HUDEP-2 (cell line): ENCODE measurements around the gene KARS1.

Source experiments
- DNase-seq, 76 experiments: peaks; one replicate each; lab custom pipeline; 2025; ENCODE audit not compliant: unreplicated experiment in 76 of 76; lab: John Stamatoyannopoulos, UW

Gene KARS1

DNA sequence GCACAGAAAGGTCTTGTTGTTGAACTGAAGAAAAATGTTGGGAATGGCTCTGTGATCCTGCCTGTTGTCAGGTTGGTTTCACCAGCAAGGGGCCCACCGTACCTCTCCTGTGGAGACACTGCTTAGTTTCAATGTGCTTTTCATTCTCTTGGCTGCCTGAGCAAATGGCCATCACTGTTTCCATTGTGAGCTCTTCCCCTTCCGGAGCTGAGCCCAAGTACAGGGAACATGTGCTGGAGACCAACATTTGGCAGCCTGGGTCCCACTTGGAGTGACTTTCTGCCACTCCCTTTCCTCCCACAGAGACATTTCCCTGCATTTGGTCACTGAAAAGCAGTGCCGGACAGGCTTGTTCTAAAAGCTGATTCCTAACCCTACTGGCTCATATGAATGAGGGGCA is 58.2 kb downstream of the KARS1 start:
- no peak for DNase-seq

DNA sequence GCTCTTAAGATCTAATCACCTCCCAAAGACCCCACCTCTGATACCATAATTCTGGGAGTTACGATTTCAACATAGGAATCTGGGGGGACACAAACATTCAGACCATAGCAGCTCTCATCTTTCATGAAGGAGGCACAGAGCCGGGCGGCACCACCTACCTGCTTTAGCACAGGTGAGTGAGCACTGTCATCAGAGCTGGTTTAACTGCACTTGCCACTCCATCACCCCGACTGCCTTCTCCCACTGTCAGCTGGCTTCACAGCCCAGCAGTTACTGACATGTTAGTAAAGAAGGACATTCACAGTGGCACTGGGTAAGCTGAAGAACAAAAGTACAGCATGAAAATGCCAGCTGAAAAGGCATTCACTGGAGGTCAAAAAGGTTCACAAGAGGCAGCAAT is 58.7 kb downstream of the KARS1 start:
- no peak for DNase-seq

- no peak for DNase-seq
These were observed 63.4 kb downstream of the KARS1 start for GRCh38 chr16:75584108-75584507.

- DNase-seq: no peak
These were observed 68.1 kb downstream of the KARS1 start for GRCh38 chr16:75579281-75579834.

DNA sequence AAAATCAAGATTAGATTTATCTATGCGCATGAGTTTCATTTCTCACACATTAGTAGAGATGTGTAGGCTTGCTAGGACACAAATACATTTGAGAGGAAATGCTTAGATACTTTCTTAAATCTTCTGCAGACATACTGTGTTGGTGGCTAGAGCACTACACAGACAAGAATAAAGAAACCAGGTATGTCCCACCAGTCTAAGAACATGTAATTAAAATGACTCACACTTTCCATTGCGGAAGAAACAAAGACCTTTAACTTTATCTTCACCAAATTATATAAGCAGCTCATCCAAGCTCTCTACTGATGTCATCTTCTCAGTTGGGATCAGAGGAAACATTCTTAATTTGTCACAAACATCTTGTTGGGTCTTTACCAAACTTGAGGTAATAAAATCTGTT is 68.7 kb downstream of the KARS1 start:
- DNase-seq: no peak

GRCh38 chr16:75578212-75578611 is 69.3 kb downstream of the KARS1 start:
- DNase-seq: peak in 22 of 76 experiments; percentile 4 to 54 (median 22)
